Activated T-cell treated with anti-CD3 and anti-CD28 coated beads, Interleukin-2, amount 50 U/mL, for 24 hours (primary cell): ENCODE data around the gene SFMBT2.
A peak's percentile ranks its signal among the peaks of the same experiment; 100 is the strongest.

Experiments
- DNase-seq: peaks from one replicate; pipeline ENCODE4 v3.0.0-alpha.2; 2020
- H3K27ac Mint-ChIP-seq: 2 replicates; pipeline ENCODE4 v1.8.0; 2020; ENCODE audit warnings: mild to moderate bottlenecking, mixed read lengths
- H3K27me3 Mint-ChIP-seq: 2 replicates; pipeline ENCODE4 v1.8.0; 2020; ENCODE audit warnings: mixed read lengths
- H3K36me3 Mint-ChIP-seq: 2 replicates; pipeline ENCODE4 v1.8.0; 2020; ENCODE audit warnings: low read depth, mixed read lengths
- H3K4me1 Mint-ChIP-seq: 2 replicates; pipeline ENCODE4 v1.8.0; 2020; ENCODE audit warnings: low read depth, mixed read lengths
- H3K4me3 Mint-ChIP-seq: 2 replicates; pipeline ENCODE4 v1.8.0; 2020; ENCODE audit warnings: mild to moderate bottlenecking, moderate library complexity, mixed read lengths
- H3K9me3 Mint-ChIP-seq: 2 replicates; pipeline ENCODE4 v1.8.0; 2020; ENCODE audit warnings: mixed read lengths

The SFMBT2 gene

DNA sequence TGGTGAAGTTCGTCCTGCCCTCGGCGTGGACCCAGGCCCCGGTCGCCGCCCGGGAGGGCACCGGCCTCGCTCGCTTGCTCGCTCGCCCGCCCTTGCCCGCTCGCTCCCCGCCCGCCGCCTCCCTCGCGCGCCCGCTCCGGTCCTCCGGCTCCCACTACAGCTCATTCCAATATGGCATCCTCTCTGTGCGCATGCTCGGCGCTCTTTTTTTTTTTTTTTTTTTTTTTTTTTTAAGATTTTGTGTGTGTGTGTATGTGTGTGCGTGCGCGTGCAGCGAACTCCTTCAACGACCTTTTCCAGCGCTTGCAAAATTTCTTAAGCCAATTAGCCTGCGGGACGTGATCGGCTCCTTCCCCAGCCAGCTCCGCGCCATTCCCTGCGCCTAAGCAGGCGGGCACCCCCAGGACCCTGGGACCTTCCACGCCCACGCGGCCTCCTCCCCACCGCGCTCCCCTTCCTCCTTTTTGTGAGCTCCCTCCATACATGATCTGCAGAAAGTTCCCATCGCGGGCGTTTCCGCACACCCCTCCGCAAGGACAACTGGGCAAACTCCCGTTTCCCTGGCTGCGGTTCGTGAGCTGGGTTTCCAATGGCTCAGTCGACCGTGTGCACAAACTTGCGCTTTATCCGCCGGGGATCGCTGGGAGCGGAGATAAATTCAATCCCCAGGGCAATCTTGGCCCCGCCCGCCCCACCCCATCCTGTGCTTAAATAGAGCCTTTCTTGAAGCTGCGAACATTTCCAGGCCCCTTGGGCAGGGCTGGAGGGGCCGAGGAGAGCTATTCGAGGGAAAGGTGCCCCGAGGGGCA lies at the start of gene SFMBT2:
SFMBT2 (minus strand) TSS at position 173 of the 809 bp plus-strand sequence. CDS start 29,136 bp downstream, outside the sequence.
- Mint-ChIP-seq H3K9me3 (no peaks in the 10 kb centered on the region), H3K27ac (peak within 1 kb of the TSS; percentile 97), H3K36me3 (peaks cover 29% of the 10 kb centered on the region), H3K4me3 (peak within 1 kb of the TSS; percentile 95), H3K27me3 (peaks cover 20% of the 10 kb centered on the region), H3K4me1 (peaks cover 47% of the 10 kb centered on the region)
- peak; percentile 75 for DNase-seq

DNA sequence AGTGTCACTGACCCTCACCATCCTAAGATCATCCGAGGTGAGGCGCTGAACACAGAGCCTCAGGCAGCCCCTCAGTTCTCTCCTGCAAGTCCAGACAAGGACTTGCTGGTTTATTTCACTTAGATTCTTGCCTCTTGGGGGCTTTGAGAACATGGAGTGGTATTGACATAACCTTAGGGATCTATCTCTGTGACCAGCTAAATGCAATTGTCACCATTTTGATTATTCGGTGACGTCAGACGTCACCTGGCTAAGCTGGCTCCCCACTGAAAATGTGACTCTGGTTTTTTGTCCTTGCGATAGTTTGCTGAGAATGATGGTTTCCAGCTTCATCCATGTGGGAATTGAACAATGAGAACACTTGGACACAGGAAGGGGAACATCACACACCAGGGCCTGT lies 49.2 kb upstream of the SFMBT2 start:
- no peaks in the 10 kb centered on the region for H3K9me3 Mint-ChIP-seq

DNA sequence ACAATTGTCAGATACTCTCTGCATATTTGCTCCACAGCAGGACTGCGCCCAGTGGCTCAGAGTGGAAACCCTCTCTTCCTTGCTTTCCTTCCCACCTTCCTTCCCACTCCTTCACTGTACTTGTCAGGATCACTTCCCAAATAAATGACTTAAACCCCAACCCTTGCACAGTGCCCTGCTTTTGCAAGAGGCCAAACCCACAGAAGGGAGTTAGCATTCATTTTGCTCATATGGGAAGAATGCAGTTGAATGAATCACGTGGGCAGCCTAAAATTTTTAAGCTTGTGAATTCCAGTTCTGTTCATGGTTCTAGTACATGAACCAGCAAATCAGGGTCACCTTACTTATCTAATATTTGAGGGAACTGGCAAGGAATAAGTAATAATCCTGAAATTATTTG lies 47.7 kb upstream of the SFMBT2 start:
- no peaks in the 10 kb centered on the region for H3K4me1 Mint-ChIP-seq
- H3K9me3 Mint-ChIP-seq, result peaks cover 3% of the 10 kb centered on the region
- H3K27me3 Mint-ChIP-seq, result no peaks in the 10 kb centered on the region
- H3K27ac Mint-ChIP-seq, result no peak overlapping the region
- DNase-seq, result no peak
- H3K4me3 Mint-ChIP-seq, result no peak overlapping the region
- H3K36me3 Mint-ChIP-seq, result no peaks in the 10 kb centered on the region

More for the DNA sequence above, 49.2 kb upstream of the SFMBT2 start:
- no peak overlapping the region for H3K4me3 Mint-ChIP-seq
- H3K27ac Mint-ChIP-seq, result no peak overlapping the region
- DNase-seq, result no peak
- no peaks in the 10 kb centered on the region for H3K4me1 Mint-ChIP-seq
- H3K36me3 Mint-ChIP-seq, result no peaks in the 10 kb centered on the region
- no peaks in the 10 kb centered on the region for H3K27me3 Mint-ChIP-seq

GRCh38 chr10:7457478-7458316 lies 46.9 kb upstream of the SFMBT2 start:
- H3K36me3 Mint-ChIP-seq, result no peaks in the 10 kb centered on the region
- no peak for DNase-seq
- no peaks in the 10 kb centered on the region for H3K27me3 Mint-ChIP-seq
- H3K9me3 Mint-ChIP-seq, result peaks cover 3% of the 10 kb centered on the region
- no peak overlapping the region for H3K4me3 Mint-ChIP-seq
- no peak overlapping the region for H3K27ac Mint-ChIP-seq
- no peaks in the 10 kb centered on the region for H3K4me1 Mint-ChIP-seq

DNA sequence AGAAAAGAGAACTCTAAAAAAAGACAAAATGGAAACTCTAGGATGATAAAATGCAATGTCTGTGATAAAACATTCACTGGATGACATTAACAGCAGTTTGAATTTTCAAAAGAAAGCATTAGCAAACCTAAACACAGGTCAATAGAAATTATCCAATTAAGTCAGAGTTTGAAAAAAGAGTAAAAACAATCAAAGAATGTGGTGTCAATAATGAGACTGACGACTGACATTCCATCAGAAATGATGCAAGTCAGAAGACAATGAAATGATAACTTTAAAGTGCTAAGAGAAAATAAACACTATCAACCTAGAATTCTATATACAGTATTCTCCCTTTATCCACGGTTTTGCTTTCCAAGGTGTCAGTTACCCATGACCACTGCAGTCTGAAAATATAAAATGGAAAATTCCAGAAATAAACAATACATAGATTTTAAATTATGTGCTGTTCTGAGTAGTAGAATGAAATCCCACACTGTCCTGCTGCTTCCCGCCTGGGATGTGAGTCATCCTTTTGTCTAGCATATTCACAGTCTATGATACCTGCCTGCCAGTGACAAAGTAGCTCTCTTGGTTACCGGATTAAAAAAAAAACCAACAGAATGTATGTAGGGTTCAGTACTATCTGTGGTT lies 38.3 kb upstream of the SFMBT2 start:
- no peak for DNase-seq
- Mint-ChIP-seq H3K4me1 (peaks cover 2% of the 10 kb centered on the region), H3K4me3 (no peak overlapping the region), H3K9me3 (peaks cover 22% of the 10 kb centered on the region), H3K27ac (no peak overlapping the region), H3K36me3 (no peaks in the 10 kb centered on the region), H3K27me3 (no peaks in the 10 kb centered on the region)

DNA sequence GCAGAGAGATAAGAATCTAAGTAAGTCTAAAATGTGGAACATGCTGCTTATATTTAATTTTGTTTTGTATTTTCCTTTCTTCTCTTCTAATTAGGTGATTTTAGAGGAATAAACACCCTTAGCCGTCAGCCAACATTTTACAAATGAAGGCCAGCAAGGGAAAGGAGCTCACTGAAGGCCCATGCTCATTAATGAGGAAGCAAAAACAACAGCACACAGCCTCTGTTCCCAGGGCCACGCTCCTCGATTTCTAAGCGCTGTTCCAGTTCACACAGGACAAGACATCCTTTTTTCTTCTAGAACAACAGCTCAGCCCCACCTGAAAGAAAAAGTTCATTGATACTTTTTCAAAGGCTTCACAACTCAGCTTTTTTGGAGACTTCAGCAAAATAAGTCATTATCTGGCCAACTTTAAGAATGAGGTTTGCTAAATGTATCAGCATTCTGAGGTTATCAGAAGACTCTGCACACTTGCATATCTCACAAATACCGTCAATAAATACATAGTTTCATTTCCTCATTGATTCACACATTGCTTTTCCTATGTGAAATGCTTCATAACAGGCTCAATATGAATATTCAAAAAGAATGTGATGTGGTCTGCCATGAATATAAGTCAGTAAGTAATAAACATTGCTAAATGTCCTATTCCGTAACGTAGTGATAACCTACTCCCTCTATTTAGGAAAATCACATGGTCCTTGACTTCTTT lies 34.8 kb upstream of the SFMBT2 start:
- Mint-ChIP-seq H3K27me3 (no peaks in the 10 kb centered on the region), H3K36me3 (no peaks in the 10 kb centered on the region), H3K9me3 (peaks cover 19% of the 10 kb centered on the region), H3K27ac (no peak overlapping the region), H3K4me1 (peaks cover 2% of the 10 kb centered on the region), H3K4me3 (no peak overlapping the region)
- no peak for DNase-seq

- H3K9me3 Mint-ChIP-seq, result peaks cover 16% of the 10 kb centered on the region
- H3K4me3 Mint-ChIP-seq, result no peak overlapping the region
- H3K4me1 Mint-ChIP-seq, result peaks cover 2% of the 10 kb centered on the region
- no peak overlapping the region for H3K27ac Mint-ChIP-seq
- DNase-seq, result no peak
- no peaks in the 10 kb centered on the region for H3K36me3 Mint-ChIP-seq
- no peaks in the 10 kb centered on the region for H3K27me3 Mint-ChIP-seq
These were observed 33.8 kb upstream of the SFMBT2 start for GRCh38 chr10:7444551-7445121.

DNA sequence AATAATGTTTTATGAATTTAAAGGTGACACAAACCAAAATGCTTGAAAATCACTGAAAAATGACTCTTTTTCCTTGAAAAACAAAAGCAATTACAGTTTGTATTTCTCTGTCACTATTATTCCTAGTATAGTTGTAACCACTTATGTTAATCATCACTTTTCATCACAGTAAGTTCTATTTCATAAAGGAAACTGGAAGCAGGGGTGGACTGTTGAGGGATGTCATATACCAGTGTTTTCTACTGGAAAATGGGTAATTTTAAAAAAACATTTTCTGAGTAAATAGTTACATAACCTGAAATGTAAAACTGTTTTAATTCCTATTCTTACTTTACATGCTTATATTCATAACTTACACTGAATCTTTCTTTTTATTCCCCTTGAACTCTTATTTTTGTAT lies 32.2 kb upstream of the SFMBT2 start:
- DNase-seq, result no peak
- Mint-ChIP-seq H3K4me3 (no peak overlapping the region), H3K9me3 (peaks cover 2% of the 10 kb centered on the region), H3K4me1 (peaks cover 2% of the 10 kb centered on the region), H3K27ac (no peak overlapping the region), H3K36me3 (no peaks in the 10 kb centered on the region), H3K27me3 (no peaks in the 10 kb centered on the region)

DNA sequence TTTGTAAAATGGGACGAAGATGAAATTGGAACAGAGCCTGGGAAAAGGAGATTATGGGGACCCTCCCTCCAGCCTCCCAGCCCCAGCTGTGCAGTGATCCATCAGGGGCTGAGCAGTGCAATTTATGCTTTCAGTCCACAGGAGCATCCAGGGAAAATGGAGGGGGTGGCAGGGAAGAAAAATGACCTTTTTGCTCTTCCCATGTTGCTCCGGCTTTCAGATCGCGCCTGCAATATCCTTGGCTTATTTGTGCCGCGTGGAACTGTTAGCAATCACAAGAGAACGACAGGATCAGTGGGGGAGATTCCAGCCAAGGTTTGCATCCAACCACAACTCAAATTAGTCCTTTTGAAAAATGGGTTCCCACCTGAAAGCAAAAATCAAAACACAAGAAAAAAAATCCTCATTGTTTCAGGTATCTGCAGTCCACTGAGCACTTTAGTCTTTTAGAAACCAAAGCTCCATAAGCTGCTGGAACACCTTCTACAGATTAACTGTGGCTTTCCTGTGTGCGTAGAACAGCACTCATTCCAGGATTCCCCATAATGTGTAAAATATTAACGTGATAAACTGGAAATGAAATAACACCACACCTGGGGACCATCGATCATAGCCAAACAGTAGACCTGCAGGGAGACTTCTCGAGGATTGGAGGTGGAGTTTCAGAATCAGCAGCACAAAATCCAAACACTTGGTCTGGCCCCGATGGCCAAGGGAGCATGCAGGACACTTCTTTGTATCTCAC lies 30.7 kb upstream of the SFMBT2 start:
- Mint-ChIP-seq H3K4me1 (peaks cover 3% of the 10 kb centered on the region), H3K27me3 (no peaks in the 10 kb centered on the region), H3K36me3 (no peaks in the 10 kb centered on the region), H3K9me3 (no peaks in the 10 kb centered on the region), H3K27ac (no peak overlapping the region), H3K4me3 (no peak overlapping the region)
- DNase-seq, result no peak

DNA sequence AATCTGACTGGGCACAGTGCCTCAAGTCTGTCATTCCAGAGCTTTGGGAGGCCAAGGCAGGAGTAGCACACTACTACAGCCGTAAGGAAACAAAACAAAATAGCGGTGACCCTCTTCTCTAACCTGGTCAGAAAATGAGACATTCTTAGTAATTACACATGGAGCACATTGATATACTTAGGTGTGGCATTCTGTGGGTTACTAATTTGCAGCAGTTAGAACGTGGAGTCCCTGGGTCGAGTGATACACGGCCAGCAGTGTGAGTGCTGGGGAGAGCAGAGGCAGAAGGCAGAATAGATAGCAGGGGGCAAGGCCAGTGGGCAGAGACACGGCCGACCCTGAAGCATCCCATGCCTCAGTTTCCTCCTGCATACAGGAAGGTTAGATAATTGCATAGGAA lies 28.9 kb upstream of the SFMBT2 start:
- Mint-ChIP-seq H3K36me3 (no peaks in the 10 kb centered on the region), H3K4me1 (peaks cover 3% of the 10 kb centered on the region), H3K4me3 (no peak overlapping the region), H3K27me3 (no peaks in the 10 kb centered on the region), H3K9me3 (no peaks in the 10 kb centered on the region), H3K27ac (no peak overlapping the region)
- no peak for DNase-seq

- no peaks in the 10 kb centered on the region for H3K9me3 Mint-ChIP-seq
- H3K4me1 Mint-ChIP-seq, result peaks cover 3% of the 10 kb centered on the region
- H3K27me3 Mint-ChIP-seq, result no peaks in the 10 kb centered on the region
- H3K27ac Mint-ChIP-seq, result no peak overlapping the region
- no peak overlapping the region for H3K4me3 Mint-ChIP-seq
- no peaks in the 10 kb centered on the region for H3K36me3 Mint-ChIP-seq
- DNase-seq, result no peak
These were observed 27.6 kb upstream of the SFMBT2 start for GRCh38 chr10:7438196-7438986.

DNA sequence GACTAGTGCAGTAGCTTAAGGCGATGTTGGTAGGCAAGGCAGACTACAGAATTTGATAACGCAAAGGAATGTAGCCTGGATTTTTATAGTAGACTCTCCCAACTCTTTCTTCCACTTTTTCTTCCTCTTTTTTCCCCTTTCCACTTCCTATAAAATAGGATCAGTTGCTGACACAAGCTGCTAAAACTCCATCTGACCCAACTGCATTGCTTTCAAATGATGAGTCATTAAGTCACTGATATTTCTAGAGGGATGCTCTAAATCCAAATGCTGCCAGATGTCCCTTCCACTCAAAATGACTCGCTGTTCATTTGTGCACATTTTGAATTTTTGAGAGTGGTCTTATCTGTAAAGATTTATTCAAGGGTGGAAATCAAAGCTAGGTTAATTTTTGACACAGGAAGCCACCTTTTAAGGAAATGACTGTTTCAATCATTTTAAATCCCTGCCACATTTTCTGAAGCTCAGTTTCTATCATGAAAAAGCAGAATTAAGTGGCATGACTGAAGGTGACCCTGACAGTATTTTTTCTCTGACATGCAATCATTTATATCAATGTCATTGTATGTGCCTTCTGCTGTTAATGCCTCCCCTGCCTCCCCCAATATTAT lies 25.8 kb upstream of the SFMBT2 start:
- H3K4me1 Mint-ChIP-seq, result peaks cover 3% of the 10 kb centered on the region
- H3K27ac Mint-ChIP-seq, result no peak overlapping the region
- no peaks in the 10 kb centered on the region for H3K9me3 Mint-ChIP-seq
- DNase-seq, result no peak
- H3K4me3 Mint-ChIP-seq, result no peak overlapping the region
- no peaks in the 10 kb centered on the region for H3K27me3 Mint-ChIP-seq
- H3K36me3 Mint-ChIP-seq, result no peaks in the 10 kb centered on the region
